Keratinocyte (primary cell): ENCODE data around the gene FRY. TPM values are rescaled to one million over a fixed set of nuclear protein-coding genes. Genes with fewer than 3 reads are reported as not detected.

ENCODE experiments used
- DNase-seq: peaks from one replicate; pipeline ENCODE4 v3.0.0-alpha.2; 2011; ENCODE audit warnings: low read depth, missing footprints, low spot score
- FAIRE-seq: peaks from 2 replicates; lab custom pipeline; 2011; peaks lifted over from hg19 to GRCh38; lab: Jason Lieb, UNC
- H2AFZ ChIP-seq: 2 replicates; pipeline ENCODE4 v1.6.0; 2012; ENCODE audit warnings: low read length, control low read depth, inconsistent platforms; ENCODE audit not compliant: control insufficient read depth
- H3K27ac ChIP-seq: 2 replicates; pipeline ENCODE4 v1.5.1; 2011; ENCODE audit warnings: low read length; ENCODE audit not compliant: control insufficient read depth, insufficient read depth
- H3K27me3 ChIP-seq: 3 replicates; pipeline ENCODE4 v1.6.0; 2011; ENCODE audit warnings: low read length; ENCODE audit not compliant: control insufficient read depth, insufficient read depth; ENCODE audit errors: extremely low read depth
- H3K36me3 ChIP-seq, 2 experiments: 2 replicates in 1 of 2; 3 replicates in 1 of 2; pipeline ENCODE4 v1.5.1; 2011; ENCODE audit warnings: low read length in 2 of 2, mild to moderate bottlenecking in 1 of 2; ENCODE audit not compliant: control insufficient read depth in 2 of 2, insufficient read depth in 2 of 2; ENCODE audit errors: extremely low read depth in 1 of 2
- H3K4me1 ChIP-seq: 3 replicates; pipeline ENCODE4 v1.5.1; 2011; ENCODE audit warnings: low read length; ENCODE audit not compliant: control insufficient read depth, insufficient read depth; ENCODE audit errors: extremely low read depth
- H3K4me2 ChIP-seq: 3 replicates; pipeline ENCODE4 v1.6.0; 2011; ENCODE audit warnings: low read depth, low read length; ENCODE audit not compliant: control insufficient read depth, insufficient read depth; ENCODE audit errors: extremely low read depth
- H3K4me3 ChIP-seq, 3 experiments: fragments of 200-600 bp in 1 of 3; sonication (generic) in 1 of 3; 2 replicates in 2 of 3; 3 replicates in 1 of 3; pipeline ENCODE4 v1.5.1; 2011 to 2016; ENCODE audit warnings: low read length in 3 of 3, mild to moderate bottlenecking in 3 of 3, control low read depth in 2 of 3, inconsistent platforms in 1 of 3, low read depth in 1 of 3, mixed read lengths in 1 of 3, mixed run types in 1 of 3, moderate library complexity in 1 of 3; ENCODE audit not compliant: control insufficient read depth in 2 of 3, insufficient read depth in 2 of 3; ENCODE audit errors: extremely low read depth in 1 of 3
- H3K79me2 ChIP-seq: 2 replicates; pipeline ENCODE4 v1.6.0; 2012; ENCODE audit warnings: low read length; ENCODE audit not compliant: control insufficient read depth, insufficient read depth
- H3K9ac ChIP-seq: 3 replicates; pipeline ENCODE4 v1.6.0; 2011; ENCODE audit warnings: low read length; ENCODE audit not compliant: control insufficient read depth, insufficient read depth; ENCODE audit errors: extremely low read depth
- H3K9me1 ChIP-seq: 3 replicates; pipeline ENCODE4 v1.6.0; 2011; ENCODE audit warnings: low read length; ENCODE audit not compliant: control insufficient read depth, insufficient read depth; ENCODE audit errors: extremely low read depth
- H3K9me3 ChIP-seq: 2 replicates; pipeline ENCODE4 v1.5.1; 2012; ENCODE audit warnings: low read depth, low read length; ENCODE audit not compliant: control insufficient read depth
- H4K20me1 ChIP-seq: 3 replicates; pipeline ENCODE4 v1.6.0; 2011; ENCODE audit warnings: low read length; ENCODE audit not compliant: control insufficient read depth, insufficient read depth; ENCODE audit errors: extremely low read depth
- CTCF ChIP-seq, 3 experiments: IDR thresholded peaks in 1 of 3; conservative IDR thresholded peaks in 1 of 3; optimal IDR thresholded peaks in 1 of 3; 2 replicates in 2 of 3; 3 replicates in 1 of 3; pipeline versions ENCODE3 to v1.5.1; 2011; ENCODE audit warnings: low read length in 3 of 3, mild to moderate bottlenecking in 3 of 3, moderate library complexity in 2 of 3, control low read depth in 1 of 3, inconsistent platforms in 1 of 3; ENCODE audit not compliant: insufficient read depth in 2 of 3; ENCODE audit errors: extremely low read depth in 1 of 3
- EZH2 ChIP-seq: IDR thresholded peaks from one replicate; pipeline ENCODE4 v1.6.1; 2012; ENCODE audit warnings: inconsistent platforms, mild to moderate bottlenecking, low read length, moderate library complexity
- dilution Hi-C: fragments of 300-500 bp; cut with MboI; formaldehyde crosslinking; loops from one replicate; pipeline ENCODE4 v1.7.0; 2020; ENCODE audit warnings: low sequenced_read_pairs; ENCODE audit not compliant: extremely low pct_ligation_motif_present
- polyA plus RNA-seq, 5 experiments: library from polyadenylated mRNA; depleted of rRNA in 3 of 5; stranded (reverse) in 3 of 5; stranded (forward) in 1 of 5; unstranded in 1 of 5; fragments of >200 nt; gene quantifications; 1 replicate in 1 of 5; 2 replicates in 3 of 5; 3 replicates in 1 of 5; pipeline versions ENCODE4 v1.2.1 to v1.2.3, GENCODE V29; 2011 to 2012; ENCODE audit warnings: missing spikeins in 2 of 5, low read depth in 1 of 5, low replicate concordance in 1 of 5

The FRY gene
- polyA plus RNA-seq, 1 donor (not counting 4 experiments of a cell fraction or from before 2014, with no cell fraction given): 0.80 TPM

GRCh38 chr13:32191452-32191998, 160.0 kb downstream of the FRY start:
- dilution Hi-C loops: no loop called here
- no peaks in the 10 kb centered on the region for H3K9me1 ChIP-seq
- H3K79me2 ChIP-seq: no peaks in the 10 kb centered on the region
- no peak overlapping the region for H3K9ac ChIP-seq
- H4K20me1 ChIP-seq: no peaks in the 10 kb centered on the region
- H3K4me2 ChIP-seq: no peak overlapping the region
- no peaks in the 10 kb centered on the region for H3K4me1 ChIP-seq
- no peak for DNase-seq
- H3K36me3 ChIP-seq: no peaks in the 10 kb centered on the region
- H3K9me3 ChIP-seq: no peaks in the 10 kb centered on the region
- no peak overlapping the region for H2AFZ ChIP-seq
- TF ChIP-seq EZH2: no peak
- no peak for TF ChIP-seq CTCF (optimal IDR thresholded peaks at IDR 0.05 in 1 of 3, IDR thresholded peaks at IDR 0.05 in 1 of 3, conservative IDR thresholded peaks at IDR 0.05 in 1 of 3; ENCODE audit: extremely low read depth in 1 of 3, insufficient read depth in 2 of 3, low read length in 3 of 3)
- FAIRE-seq: no peak
- no peak overlapping the region for H3K4me3 ChIP-seq
- no peak overlapping the region for H3K27ac ChIP-seq
- no peaks in the 10 kb centered on the region for H3K27me3 ChIP-seq

- Histone ChIP-seq H3K27ac (no peak overlapping the region), H3K9me1 (no peaks in the 10 kb centered on the region), H3K79me2 (no peaks in the 10 kb centered on the region), H3K36me3 (no peaks in the 10 kb centered on the region), H3K4me2 (no peak overlapping the region), H3K4me3 (no peak overlapping the region), H2AFZ (no peak overlapping the region), H4K20me1 (no peaks in the 10 kb centered on the region), H3K9ac (no peak overlapping the region), H3K4me1 (no peaks in the 10 kb centered on the region), H3K27me3 (no peaks in the 10 kb centered on the region), H3K9me3 (no peaks in the 10 kb centered on the region)
- dilution Hi-C loops: no loop called here
- FAIRE-seq: no peak
- DNase-seq: no peak
- no peak for TF ChIP-seq CTCF (optimal IDR thresholded peaks at IDR 0.05 in 1 of 3, IDR thresholded peaks at IDR 0.05 in 1 of 3, conservative IDR thresholded peaks at IDR 0.05 in 1 of 3; ENCODE audit: extremely low read depth in 1 of 3, insufficient read depth in 2 of 3, low read length in 3 of 3)
- TF ChIP-seq EZH2: no peak
These were observed 164.1 kb downstream of the FRY start for GRCh38 chr13:32195713-32196112.
